ENCODE measurements around the gene FZD1. TPM values are rescaled to one million over a fixed set of nuclear protein-coding genes. Genes with fewer than 3 reads are reported as not detected.

FZD1 gene
- 16.5 and 31.3 TPM in 2 replicates for total RNA-seq

GRCh38 chr7:91264046-91264923 lies at the start of gene FZD1:
Gene FZD1, plus strand, starts transcription at chr7:91264433. Its CDS starts 448 bp downstream, at chr7:91264881.

All from subcutaneous preadipocyte (primary cell).